WTC11 (cell line): ENCODE data around the gene PRDX1. TPM values are rescaled to one million over a fixed set of nuclear protein-coding genes. Genes with fewer than 3 reads are reported as not detected.

Experiments
- ATAC-seq: fragments of 200-7000 bp; cut with Tn5 transposase; 2 replicates; pipeline ENCODE4 v1.10.0; 2021; ENCODE audit warnings: mild to moderate bottlenecking, moderate library complexity
- CTCF ChIA-PET: fragments of 300-600 bp; sonication (Branson Sonifier 250); formaldehyde crosslinking; loops from one replicate; lab custom pipeline; 2021; ENCODE audit warnings: antibody characterized with exemption; lab: Charles Lee
- POLR2A ChIA-PET: fragments of 350-600 bp; sonication (Branson Sonifier 250); formaldehyde crosslinking; loops from one replicate; lab custom pipeline; 2021; ENCODE audit warnings: antibody characterized with exemption; lab: Charles Lee
- DNase-seq: peaks from one replicate; pipeline ENCODE4 v3.0.0; 2021; ENCODE audit warnings: low spot score
- H3K27ac Mint-ChIP-seq: 2 replicates; pipeline ENCODE4 v1.8.0; 2021; ENCODE audit warnings: mixed read lengths
- H3K27me3 Mint-ChIP-seq: 2 replicates; pipeline ENCODE4 v1.8.0; 2021; ENCODE audit warnings: low read depth, mild to moderate bottlenecking, moderate library complexity, mixed read lengths
- H3K36me3 Mint-ChIP-seq: 2 replicates; pipeline ENCODE4 v1.8.0; 2021; ENCODE audit warnings: mixed read lengths
- H3K4me1 Mint-ChIP-seq: 2 replicates; pipeline ENCODE4 v1.8.0; 2022; ENCODE audit warnings: mixed read lengths
- H3K4me3 Mint-ChIP-seq: 2 replicates; pipeline ENCODE4 v1.8.0; 2021; ENCODE audit warnings: mild to moderate bottlenecking, moderate library complexity, mixed read lengths
- H3K9me3 Mint-ChIP-seq: 2 replicates; pipeline ENCODE4 v1.8.0; 2021; ENCODE audit warnings: mixed read lengths
- AR ChIP-seq: fragments of 250-450 bp; sonication (Bioruptor Pico); IDR thresholded peaks from 2 replicates; pipeline ENCODE4 v1.9.0; 2021; ENCODE audit warnings: mild to moderate bottlenecking
- CBFB ChIP-seq: sonication (generic); formaldehyde crosslinking; IDR thresholded peaks from 2 replicates; pipeline ENCODE4 v1.8.1; 2022; ENCODE audit warnings: mild to moderate bottlenecking, low read depth, missing genetic modification reagents
- CDX4 ChIP-seq: fragments of 250-450 bp; sonication (Bioruptor Pico); IDR thresholded peaks from 2 replicates; pipeline ENCODE4 v1.9.0; 2021; ENCODE audit warnings: moderate library complexity, mild to moderate bottlenecking, inconsistent platforms, borderline replicate concordance
- GTF2I ChIP-seq: fragments of 250-450 bp; sonication (Bioruptor Pico); conservative IDR thresholded peaks from 2 replicates; pipeline ENCODE4 v1.4.0; 2021; ENCODE audit warnings: mild to moderate bottlenecking
- RELA ChIP-seq: sonication (generic); formaldehyde crosslinking; IDR thresholded peaks from 2 replicates; pipeline ENCODE4 v1.8.1; 2022; ENCODE audit warnings: missing genetic modification reagents, mild to moderate bottlenecking, borderline replicate concordance
- SMAD3 ChIP-seq: sonication (generic); formaldehyde crosslinking; IDR thresholded peaks from 2 replicates; pipeline ENCODE4 v1.8.0; 2022; ENCODE audit warnings: missing genetic modification reagents, mild to moderate bottlenecking, borderline replicate concordance
- SOX15 ChIP-seq: fragments of 250-450 bp; sonication (Bioruptor Pico); IDR thresholded peaks from 2 replicates; pipeline ENCODE4 v1.9.0; 2021; ENCODE audit warnings: mild to moderate bottlenecking
- ZNF138 ChIP-seq: sonication (generic); formaldehyde crosslinking; conservative IDR thresholded peaks from 2 replicates; pipeline ENCODE4 v1.8.1; 2022; ENCODE audit warnings: mild to moderate bottlenecking, moderate library complexity, missing genetic modification reagents
- ZNF232 ChIP-seq: sonication (generic); formaldehyde crosslinking; IDR thresholded peaks from 2 replicates; pipeline ENCODE4 v1.8.0; 2022; ENCODE audit warnings: mild to moderate bottlenecking, missing genetic modification reagents
- ZNF263 ChIP-seq: sonication (generic); formaldehyde crosslinking; IDR thresholded peaks from 2 replicates; pipeline ENCODE4 v1.8.1; 2022; ENCODE audit warnings: low read depth, mild to moderate bottlenecking, moderate library complexity, missing genetic modification reagents
- ZNF317 ChIP-seq: sonication (generic); formaldehyde crosslinking; IDR thresholded peaks from 2 replicates; pipeline ENCODE4 v1.8.1; 2023; ENCODE audit warnings: low read depth, mild to moderate bottlenecking, moderate library complexity, missing genetic modification reagents, borderline replicate concordance
- total RNA-seq: library from RNA; stranded (reverse); gene quantifications from 3 replicates; pipeline ENCODE4 v1.2.3, GENCODE V29; 2021
- TF ChIP-seq, protein P1 (sequence below): sonication (generic); formaldehyde crosslinking; IDR thresholded peaks from 2 replicates; pipeline ENCODE4 v1.8.0; 2023; ENCODE audit warnings: missing genetic modification reagents, mild to moderate bottlenecking, borderline replicate concordance
- TF ChIP-seq, protein P2 (sequence below): fragments of 200-600 bp; IDR thresholded peaks from 2 replicates; pipeline ENCODE4 v1.8.0; 2022; ENCODE audit warnings: antibody characterized with exemption
- TF ChIP-seq, protein P3 (sequence below): sonication (generic); formaldehyde crosslinking; IDR thresholded peaks from 2 replicates; pipeline ENCODE4 v1.8.1; 2023; ENCODE audit warnings: mild to moderate bottlenecking, missing genetic modification reagents, borderline replicate concordance
- TF ChIP-seq, protein P4 (sequence below): sonication (generic); formaldehyde crosslinking; IDR thresholded peaks from 2 replicates; pipeline ENCODE4 v1.8.1; 2022; ENCODE audit warnings: missing genetic modification reagents, borderline replicate concordance

The PRDX1 gene
- total RNA-seq, 1 experiment from 2014 or later: 1,197 TPM

DNA sequence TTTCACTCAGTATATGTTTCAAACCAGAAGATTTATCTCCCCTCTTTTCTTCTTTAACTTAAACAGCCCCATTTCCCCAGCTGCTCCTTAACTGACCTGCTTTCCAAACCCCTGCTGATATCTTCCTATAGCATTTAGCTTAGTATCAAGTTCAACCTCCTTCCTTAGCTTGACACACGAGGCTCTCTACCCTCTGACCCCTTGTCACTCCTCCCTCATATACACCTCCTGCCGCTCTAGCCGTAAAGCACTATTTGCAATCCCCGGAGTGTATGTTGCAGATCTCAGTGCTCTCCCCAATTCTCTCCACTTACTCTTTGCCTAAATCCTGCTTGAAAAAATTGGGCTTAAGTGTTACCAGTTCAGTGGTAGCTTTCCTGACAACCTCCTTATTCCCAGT, 15.2 kb upstream of the PRDX1 start:
- ChIA-PET POLR2A (interaction anchor here (1.3 kb wide), 1 partner anchor 16 kb away, joined by 8 read pairs; the partner anchor contains the start of gene PRDX1), CTCF (no interaction called here)
- Mint-ChIP-seq H3K36me3 (no peaks in the 10 kb centered on the region), H3K27ac (no peak overlapping the region), H3K4me1 (peaks cover 16% of the 10 kb centered on the region), H3K9me3 (no peaks in the 10 kb centered on the region), H3K4me3 (no peak overlapping the region), H3K27me3 (no peaks in the 10 kb centered on the region; the same call in 1 of the 2 replicates)
- ATAC-seq: peak; percentile 71; the same call in 1 of the 2 replicates
- DNase-seq: no peak
- TF ChIP-seq ZNF263 (CRISPR knock-in tag): no peak
- TF ChIP-seq, protein P1, sequence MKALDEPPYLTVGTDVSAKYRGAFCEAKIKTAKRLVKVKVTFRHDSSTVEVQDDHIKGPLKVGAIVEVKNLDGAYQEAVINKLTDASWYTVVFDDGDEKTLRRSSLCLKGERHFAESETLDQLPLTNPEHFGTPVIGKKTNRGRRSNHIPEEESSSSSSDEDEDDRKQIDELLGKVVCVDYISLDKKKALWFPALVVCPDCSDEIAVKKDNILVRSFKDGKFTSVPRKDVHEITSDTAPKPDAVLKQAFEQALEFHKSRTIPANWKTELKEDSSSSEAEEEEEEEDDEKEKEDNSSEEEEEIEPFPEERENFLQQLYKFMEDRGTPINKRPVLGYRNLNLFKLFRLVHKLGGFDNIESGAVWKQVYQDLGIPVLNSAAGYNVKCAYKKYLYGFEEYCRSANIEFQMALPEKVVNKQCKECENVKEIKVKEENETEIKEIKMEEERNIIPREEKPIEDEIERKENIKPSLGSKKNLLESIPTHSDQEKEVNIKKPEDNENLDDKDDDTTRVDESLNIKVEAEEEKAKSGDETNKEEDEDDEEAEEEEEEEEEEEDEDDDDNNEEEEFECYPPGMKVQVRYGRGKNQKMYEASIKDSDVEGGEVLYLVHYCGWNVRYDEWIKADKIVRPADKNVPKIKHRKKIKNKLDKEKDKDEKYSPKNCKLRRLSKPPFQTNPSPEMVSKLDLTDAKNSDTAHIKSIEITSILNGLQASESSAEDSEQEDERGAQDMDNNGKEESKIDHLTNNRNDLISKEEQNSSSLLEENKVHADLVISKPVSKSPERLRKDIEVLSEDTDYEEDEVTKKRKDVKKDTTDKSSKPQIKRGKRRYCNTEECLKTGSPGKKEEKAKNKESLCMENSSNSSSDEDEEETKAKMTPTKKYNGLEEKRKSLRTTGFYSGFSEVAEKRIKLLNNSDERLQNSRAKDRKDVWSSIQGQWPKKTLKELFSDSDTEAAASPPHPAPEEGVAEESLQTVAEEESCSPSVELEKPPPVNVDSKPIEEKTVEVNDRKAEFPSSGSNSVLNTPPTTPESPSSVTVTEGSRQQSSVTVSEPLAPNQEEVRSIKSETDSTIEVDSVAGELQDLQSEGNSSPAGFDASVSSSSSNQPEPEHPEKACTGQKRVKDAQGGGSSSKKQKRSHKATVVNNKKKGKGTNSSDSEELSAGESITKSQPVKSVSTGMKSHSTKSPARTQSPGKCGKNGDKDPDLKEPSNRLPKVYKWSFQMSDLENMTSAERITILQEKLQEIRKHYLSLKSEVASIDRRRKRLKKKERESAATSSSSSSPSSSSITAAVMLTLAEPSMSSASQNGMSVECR: no peak
- TF ChIP-seq CDX4: no peak
- TF ChIP-seq, protein P2, sequence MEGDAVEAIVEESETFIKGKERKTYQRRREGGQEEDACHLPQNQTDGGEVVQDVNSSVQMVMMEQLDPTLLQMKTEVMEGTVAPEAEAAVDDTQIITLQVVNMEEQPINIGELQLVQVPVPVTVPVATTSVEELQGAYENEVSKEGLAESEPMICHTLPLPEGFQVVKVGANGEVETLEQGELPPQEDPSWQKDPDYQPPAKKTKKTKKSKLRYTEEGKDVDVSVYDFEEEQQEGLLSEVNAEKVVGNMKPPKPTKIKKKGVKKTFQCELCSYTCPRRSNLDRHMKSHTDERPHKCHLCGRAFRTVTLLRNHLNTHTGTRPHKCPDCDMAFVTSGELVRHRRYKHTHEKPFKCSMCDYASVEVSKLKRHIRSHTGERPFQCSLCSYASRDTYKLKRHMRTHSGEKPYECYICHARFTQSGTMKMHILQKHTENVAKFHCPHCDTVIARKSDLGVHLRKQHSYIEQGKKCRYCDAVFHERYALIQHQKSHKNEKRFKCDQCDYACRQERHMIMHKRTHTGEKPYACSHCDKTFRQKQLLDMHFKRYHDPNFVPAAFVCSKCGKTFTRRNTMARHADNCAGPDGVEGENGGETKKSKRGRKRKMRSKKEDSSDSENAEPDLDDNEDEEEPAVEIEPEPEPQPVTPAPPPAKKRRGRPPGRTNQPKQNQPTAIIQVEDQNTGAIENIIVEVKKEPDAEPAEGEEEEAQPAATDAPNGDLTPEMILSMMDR: no peak
- no peak for TF ChIP-seq RELA
- TF ChIP-seq SMAD3 (CRISPR knock-in tag): no peak
- no peak for TF ChIP-seq CBFB (CRISPR knock-in tag)
- TF ChIP-seq AR (CRISPR knock-in tag): no peak
- TF ChIP-seq GTF2I: no peak

DNA sequence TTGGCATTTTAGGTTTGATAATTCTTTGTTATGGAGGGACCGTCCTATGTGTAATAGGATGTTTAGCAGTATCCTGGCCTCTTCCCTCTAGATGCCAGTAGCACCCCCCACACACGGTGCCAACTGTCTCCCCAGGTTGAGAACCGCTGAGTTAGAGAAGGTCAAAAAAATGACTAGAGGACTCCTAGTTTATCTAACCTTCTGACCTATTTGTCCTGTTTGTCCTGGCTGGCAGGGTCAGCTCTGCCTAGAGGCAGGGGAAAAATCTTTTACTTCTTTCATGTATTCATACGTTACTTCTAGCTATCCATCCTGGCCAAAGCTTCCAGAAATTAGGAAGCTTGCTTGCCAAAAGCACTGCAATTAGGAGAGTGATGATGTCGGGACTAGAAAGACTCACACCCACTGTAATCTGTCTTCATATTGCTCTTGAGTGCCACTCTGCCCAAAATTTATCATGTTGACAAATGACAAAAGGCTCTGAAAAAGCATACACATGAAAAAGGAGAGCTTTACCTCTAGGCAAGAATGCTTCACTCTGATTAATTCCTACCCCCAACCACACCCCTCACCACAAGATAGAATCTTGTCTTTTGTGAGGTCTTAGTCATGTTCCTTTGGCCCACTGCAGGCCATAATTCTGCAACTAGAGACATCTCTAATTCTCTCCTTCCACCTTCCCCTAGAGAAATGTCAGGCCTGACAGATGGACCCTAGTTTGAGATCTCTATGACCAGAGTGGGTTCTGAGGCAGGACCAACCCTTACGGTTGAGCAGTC, 14.5 kb upstream of the PRDX1 start:
- no peaks in the 10 kb centered on the region for H3K9me3 Mint-ChIP-seq
- ChIA-PET POLR2A (interaction anchor here (1.3 kb wide), 1 partner anchor 15 kb away, joined by 8 read pairs; the partner anchor contains the start of gene PRDX1), CTCF (no interaction called here)
- no peak overlapping the region for H3K4me3 Mint-ChIP-seq
- H3K4me1 Mint-ChIP-seq: peaks cover 16% of the 10 kb centered on the region
- H3K36me3 Mint-ChIP-seq: no peaks in the 10 kb centered on the region
- H3K27me3 Mint-ChIP-seq: no peaks in the 10 kb centered on the region; the same call in 1 of the 2 replicates
- DNase-seq: no peak
- H3K27ac Mint-ChIP-seq: no peak overlapping the region
- ATAC-seq: no peak
- TF ChIP-seq, protein P3, sequence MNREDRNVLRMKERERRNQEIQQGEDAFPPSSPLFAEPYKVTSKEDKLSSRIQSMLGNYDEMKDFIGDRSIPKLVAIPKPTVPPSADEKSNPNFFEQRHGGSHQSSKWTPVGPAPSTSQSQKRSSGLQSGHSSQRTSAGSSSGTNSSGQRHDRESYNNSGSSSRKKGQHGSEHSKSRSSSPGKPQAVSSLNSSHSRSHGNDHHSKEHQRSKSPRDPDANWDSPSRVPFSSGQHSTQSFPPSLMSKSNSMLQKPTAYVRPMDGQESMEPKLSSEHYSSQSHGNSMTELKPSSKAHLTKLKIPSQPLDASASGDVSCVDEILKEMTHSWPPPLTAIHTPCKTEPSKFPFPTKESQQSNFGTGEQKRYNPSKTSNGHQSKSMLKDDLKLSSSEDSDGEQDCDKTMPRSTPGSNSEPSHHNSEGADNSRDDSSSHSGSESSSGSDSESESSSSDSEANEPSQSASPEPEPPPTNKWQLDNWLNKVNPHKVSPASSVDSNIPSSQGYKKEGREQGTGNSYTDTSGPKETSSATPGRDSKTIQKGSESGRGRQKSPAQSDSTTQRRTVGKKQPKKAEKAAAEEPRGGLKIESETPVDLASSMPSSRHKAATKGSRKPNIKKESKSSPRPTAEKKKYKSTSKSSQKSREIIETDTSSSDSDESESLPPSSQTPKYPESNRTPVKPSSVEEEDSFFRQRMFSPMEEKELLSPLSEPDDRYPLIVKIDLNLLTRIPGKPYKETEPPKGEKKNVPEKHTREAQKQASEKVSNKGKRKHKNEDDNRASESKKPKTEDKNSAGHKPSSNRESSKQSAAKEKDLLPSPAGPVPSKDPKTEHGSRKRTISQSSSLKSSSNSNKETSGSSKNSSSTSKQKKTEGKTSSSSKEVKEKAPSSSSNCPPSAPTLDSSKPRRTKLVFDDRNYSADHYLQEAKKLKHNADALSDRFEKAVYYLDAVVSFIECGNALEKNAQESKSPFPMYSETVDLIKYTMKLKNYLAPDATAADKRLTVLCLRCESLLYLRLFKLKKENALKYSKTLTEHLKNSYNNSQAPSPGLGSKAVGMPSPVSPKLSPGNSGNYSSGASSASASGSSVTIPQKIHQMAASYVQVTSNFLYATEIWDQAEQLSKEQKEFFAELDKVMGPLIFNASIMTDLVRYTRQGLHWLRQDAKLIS (CRISPR knock-in tag): no peak
- no peak for TF ChIP-seq ZNF317 (CRISPR knock-in tag)
- TF ChIP-seq ZNF138 (CRISPR knock-in tag): no peak
- TF ChIP-seq, protein P4, sequence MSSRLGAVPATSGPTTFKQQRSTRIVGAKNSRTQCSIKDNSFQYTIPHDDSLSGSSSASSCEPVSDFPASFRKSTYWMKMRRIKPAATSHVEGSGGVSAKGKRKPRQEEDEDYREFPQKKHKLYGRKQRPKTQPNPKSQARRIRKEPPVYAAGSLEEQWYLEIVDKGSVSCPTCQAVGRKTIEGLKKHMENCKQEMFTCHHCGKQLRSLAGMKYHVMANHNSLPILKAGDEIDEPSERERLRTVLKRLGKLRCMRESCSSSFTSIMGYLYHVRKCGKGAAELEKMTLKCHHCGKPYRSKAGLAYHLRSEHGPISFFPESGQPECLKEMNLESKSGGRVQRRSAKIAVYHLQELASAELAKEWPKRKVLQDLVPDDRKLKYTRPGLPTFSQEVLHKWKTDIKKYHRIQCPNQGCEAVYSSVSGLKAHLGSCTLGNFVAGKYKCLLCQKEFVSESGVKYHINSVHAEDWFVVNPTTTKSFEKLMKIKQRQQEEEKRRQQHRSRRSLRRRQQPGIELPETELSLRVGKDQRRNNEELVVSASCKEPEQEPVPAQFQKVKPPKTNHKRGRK: no peak
- TF ChIP-seq SOX15: no peak
- TF ChIP-seq ZNF232: no peak
